DOHH2 (cell line): ENCODE results near the gene CREG2.

Experiments
- H3F3A ChIP-seq: fragments of 200-600 bp; sonication (generic), shearing (Covaris generic); 2 replicates; pipeline ENCODE4 v1.6.0; 2016; ENCODE audit warnings: antibody characterized with exemption, mild to moderate bottlenecking; ENCODE audit not compliant: control insufficient read depth, insufficient read depth
- H3K27ac ChIP-seq: fragments of 200-600 bp; sonication (generic); 2 replicates; pipeline ENCODE4 v1.5.1; 2014; ENCODE audit warnings: low read depth, mild to moderate bottlenecking, low read length, moderate library complexity
- H3K27me3 ChIP-seq: fragments of 200-600 bp; sonication (generic); 2 replicates; pipeline ENCODE4 v1.6.1; 2014; ENCODE audit warnings: mild to moderate bottlenecking, low read length, mixed read lengths; ENCODE audit not compliant: control insufficient read depth
- H3K36me3 ChIP-seq: fragments of 200-600 bp; sonication (generic); 2 replicates; pipeline ENCODE4 v1.6.1; 2014; ENCODE audit warnings: mild to moderate bottlenecking, low read length, moderate library complexity, mixed read lengths; ENCODE audit not compliant: control insufficient read depth
- H3K4me1 ChIP-seq: fragments of 200-600 bp; sonication (generic); 2 replicates; pipeline ENCODE4 v1.6.1; 2014; ENCODE audit warnings: mild to moderate bottlenecking, low read length, mixed read lengths; ENCODE audit not compliant: control insufficient read depth
- H3K4me2 ChIP-seq: fragments of 200-600 bp; sonication (generic); 2 replicates; pipeline ENCODE4 v1.6.0; 2014; ENCODE audit warnings: mild to moderate bottlenecking, low read length, moderate library complexity
- H3K4me3 ChIP-seq: fragments of 200-600 bp; sonication (generic); 2 replicates; pipeline ENCODE4 v1.5.1; 2014; ENCODE audit warnings: mild to moderate bottlenecking, low read length, mixed read lengths
- H3K79me2 ChIP-seq: fragments of 200-600 bp; sonication (generic); 2 replicates; pipeline ENCODE4 v1.6.1; 2014; ENCODE audit warnings: mild to moderate bottlenecking, low read length, mixed read lengths; ENCODE audit not compliant: control insufficient read depth
- H3K9me2 ChIP-seq: fragments of 200-600 bp; sonication (generic); replicated peaks from 2 replicates; pipeline ENCODE4 v1.6.1; 2014; ENCODE audit warnings: mild to moderate bottlenecking, low read length, mixed read lengths; ENCODE audit not compliant: control insufficient read depth
- H3K9me3 ChIP-seq: fragments of 200-600 bp; sonication (generic); 2 replicates; pipeline ENCODE4 v1.6.1; 2014; ENCODE audit warnings: antibody characterized with exemption, low read length, mixed read lengths; ENCODE audit not compliant: control insufficient read depth, insufficient read depth
- H4K20me1 ChIP-seq: fragments of 200-600 bp; sonication (generic); 2 replicates; pipeline ENCODE4 v1.6.0; 2014; ENCODE audit warnings: low read depth, mild to moderate bottlenecking, antibody characterized with exemption, low read length, moderate library complexity; ENCODE audit not compliant: control insufficient read depth, insufficient read depth
- EZH2phosphoT487 ChIP-seq: fragments of 200-600 bp; sonication (generic); IDR thresholded peaks from 2 replicates; pipeline ENCODE4 v1.6.1; 2017; ENCODE audit warnings: borderline replicate concordance, mild to moderate bottlenecking, antibody characterized with exemption, low read length, moderate library complexity, mixed read lengths
- TF ChIP-seq, protein P1 (sequence below): fragments of 200-600 bp; sonication (generic); IDR thresholded peaks from one replicate; pipeline ENCODE4 v1.5.1; 2014; ENCODE audit warnings: antibody characterized with exemption, mild to moderate bottlenecking, low read depth, low read length; ENCODE audit not compliant: poor library complexity, severe bottlenecking

The CREG2 gene

GRCh38 chr2:101432411-101433181 lies 45.3 kb upstream of the CREG2 start:
- Histone ChIP-seq H3K4me2 (no peak overlapping the region), H3K27me3 (peaks cover 7% of the 10 kb centered on the region), H3K9me2 (no peaks in the 10 kb centered on the region), H4K20me1 (no peaks in the 10 kb centered on the region), H3K36me3 (no peaks in the 10 kb centered on the region), H3K4me1 (no peaks in the 10 kb centered on the region), H3K27ac (no peak overlapping the region), H3F3A (no peaks in the 10 kb centered on the region), H3K79me2 (no peaks in the 10 kb centered on the region), H3K4me3 (no peak overlapping the region), H3K9me3 (no peaks in the 10 kb centered on the region)
- TF ChIP-seq, protein P1, sequence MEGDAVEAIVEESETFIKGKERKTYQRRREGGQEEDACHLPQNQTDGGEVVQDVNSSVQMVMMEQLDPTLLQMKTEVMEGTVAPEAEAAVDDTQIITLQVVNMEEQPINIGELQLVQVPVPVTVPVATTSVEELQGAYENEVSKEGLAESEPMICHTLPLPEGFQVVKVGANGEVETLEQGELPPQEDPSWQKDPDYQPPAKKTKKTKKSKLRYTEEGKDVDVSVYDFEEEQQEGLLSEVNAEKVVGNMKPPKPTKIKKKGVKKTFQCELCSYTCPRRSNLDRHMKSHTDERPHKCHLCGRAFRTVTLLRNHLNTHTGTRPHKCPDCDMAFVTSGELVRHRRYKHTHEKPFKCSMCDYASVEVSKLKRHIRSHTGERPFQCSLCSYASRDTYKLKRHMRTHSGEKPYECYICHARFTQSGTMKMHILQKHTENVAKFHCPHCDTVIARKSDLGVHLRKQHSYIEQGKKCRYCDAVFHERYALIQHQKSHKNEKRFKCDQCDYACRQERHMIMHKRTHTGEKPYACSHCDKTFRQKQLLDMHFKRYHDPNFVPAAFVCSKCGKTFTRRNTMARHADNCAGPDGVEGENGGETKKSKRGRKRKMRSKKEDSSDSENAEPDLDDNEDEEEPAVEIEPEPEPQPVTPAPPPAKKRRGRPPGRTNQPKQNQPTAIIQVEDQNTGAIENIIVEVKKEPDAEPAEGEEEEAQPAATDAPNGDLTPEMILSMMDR = no peak
- no peak for TF ChIP-seq EZH2phosphoT487

GRCh38 chr2:101431486-101431885 lies 44.2 kb upstream of the CREG2 start:
- Histone ChIP-seq H3K4me2 (no peak overlapping the region), H3K79me2 (no peaks in the 10 kb centered on the region), H3K4me3 (no peak overlapping the region), H4K20me1 (no peaks in the 10 kb centered on the region), H3F3A (no peaks in the 10 kb centered on the region), H3K9me3 (no peaks in the 10 kb centered on the region), H3K9me2 (no peaks in the 10 kb centered on the region), H3K27me3 (peaks cover 7% of the 10 kb centered on the region), H3K4me1 (no peaks in the 10 kb centered on the region), H3K27ac (no peak overlapping the region), H3K36me3 (no peaks in the 10 kb centered on the region)
- no peak for TF ChIP-seq EZH2phosphoT487
- TF ChIP-seq, protein P1 = no peak

- Histone ChIP-seq H3F3A (no peaks in the 10 kb centered on the region), H3K4me2 (no peak overlapping the region), H3K27ac (no peak overlapping the region), H3K27me3 (peaks cover 7% of the 10 kb centered on the region), H3K4me1 (no peaks in the 10 kb centered on the region), H3K9me3 (no peaks in the 10 kb centered on the region), H3K9me2 (no peaks in the 10 kb centered on the region), H3K79me2 (no peaks in the 10 kb centered on the region), H3K36me3 (no peaks in the 10 kb centered on the region), H3K4me3 (no peak overlapping the region), H4K20me1 (no peaks in the 10 kb centered on the region)
- no peak for TF ChIP-seq EZH2phosphoT487
- TF ChIP-seq, protein P1 = no peak
These were observed 42.9 kb upstream of the CREG2 start for GRCh38 chr2:101430156-101430555.
